Choroid plexus epithelial cell (primary cell): ENCODE data around the gene GDF11.
A peak's percentile ranks its signal among the peaks of the same experiment; 100 is the strongest.

Experiments used
- DNase-seq: peaks from one replicate; pipeline ENCODE4 v3.0.0-alpha.2; 2010; ENCODE audit warnings: low read depth
- H3K4me3 ChIP-seq: 2 replicates; pipeline ENCODE4 v1.5.1; 2011; ENCODE audit warnings: low read depth, mild to moderate bottlenecking, control low read depth, low read length, moderate library complexity
- CTCF ChIP-seq: conservative IDR thresholded peaks from 2 replicates; pipeline ENCODE4 v1.5.1; 2011; ENCODE audit warnings: low read depth, mild to moderate bottlenecking, control low read depth, inconsistent platforms, low read length, moderate library complexity

The GDF11 gene

DNA sequence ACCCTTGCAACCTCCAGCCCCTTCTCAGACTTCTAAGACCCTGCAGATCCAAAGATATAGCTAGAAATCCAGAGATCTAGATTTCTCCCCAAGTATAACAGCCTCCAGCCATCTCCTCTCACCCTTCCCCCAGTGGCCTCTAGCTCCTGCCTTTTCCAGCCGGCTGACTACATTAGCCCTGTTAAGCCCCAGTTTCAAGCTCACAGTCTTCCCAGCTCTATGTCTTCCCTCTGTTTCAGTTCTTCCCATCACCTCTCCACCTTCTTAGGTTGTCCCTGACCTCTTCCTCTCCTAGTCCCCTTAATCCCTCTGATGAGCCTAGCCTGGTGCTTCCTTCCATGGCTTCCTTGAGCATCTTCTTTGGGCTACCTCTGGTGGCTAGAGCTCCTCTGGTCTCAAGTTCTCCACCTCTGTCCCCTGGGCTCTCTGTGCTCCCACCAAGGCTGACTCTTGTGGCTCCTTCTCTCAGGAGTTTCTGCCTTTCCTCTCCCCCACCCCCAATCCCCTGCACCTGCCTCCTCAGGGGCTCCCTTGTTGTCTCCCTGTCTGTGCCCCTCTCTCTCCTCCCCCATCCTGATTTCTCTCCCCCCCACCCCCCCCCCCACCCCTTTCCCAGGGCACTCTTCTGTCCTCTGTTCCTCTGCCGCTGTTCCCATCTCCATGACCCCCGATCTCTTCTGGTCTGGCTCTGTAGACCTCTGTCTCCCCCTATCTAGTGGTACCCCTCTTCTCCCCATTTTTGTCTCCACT, 816 bp upstream of the GDF11 start:
- TF ChIP-seq CTCF, result no peak
- no peak overlapping the region for H3K4me3 ChIP-seq
- DNase-seq, result no peak

GRCh38 chr12:55743406-55744339, 751 bp downstream of the GDF11 start:
- peak overlapping the region; percentile 70 for H3K4me3 ChIP-seq
- peak; percentile 75 for DNase-seq
- TF ChIP-seq CTCF, result peak; percentile 30

DNA sequence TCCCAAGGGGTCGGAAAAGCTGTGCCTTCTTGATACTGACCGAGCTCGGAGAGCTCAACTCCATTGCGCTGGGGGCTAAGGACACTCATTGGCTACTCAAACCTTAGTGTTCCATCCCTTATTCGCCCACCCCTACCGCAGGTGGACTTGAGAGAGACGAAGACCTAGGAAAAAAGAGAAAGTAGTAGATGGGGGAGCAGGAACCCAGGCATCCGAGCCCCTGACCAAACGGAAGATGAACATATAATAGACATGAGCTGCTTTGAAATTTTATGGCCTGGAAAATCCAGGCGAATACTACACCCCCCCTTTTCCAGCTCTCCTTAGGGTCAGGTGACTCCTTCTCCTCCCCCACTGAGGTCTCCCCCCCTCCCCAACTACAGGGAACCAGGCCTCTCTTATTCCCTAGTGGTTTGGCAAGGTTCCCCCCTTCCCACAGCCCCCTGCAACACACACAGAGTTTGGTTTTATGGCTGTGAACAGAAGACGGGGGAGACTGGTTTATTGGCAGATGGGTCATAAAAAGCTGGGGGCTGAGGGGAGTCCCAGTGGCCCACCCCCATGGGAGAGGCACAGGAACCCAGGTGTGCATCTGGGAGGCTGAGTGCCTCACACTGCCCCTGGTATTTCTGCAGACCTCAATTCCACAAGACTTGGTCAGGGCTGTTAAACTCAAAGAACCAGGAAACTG, 1.6 kb downstream of the GDF11 start:
- DNase-seq, result no peak
- TF ChIP-seq CTCF, result no peak
- H3K4me3 ChIP-seq, result peak overlapping the region; percentile 70

GRCh38 chr12:55745361-55746173, 2.6 kb downstream of the GDF11 start:
- DNase-seq, result peak; percentile 38
- peak overlapping the region; percentile 11 for H3K4me3 ChIP-seq
- no peak for TF ChIP-seq CTCF

DNA sequence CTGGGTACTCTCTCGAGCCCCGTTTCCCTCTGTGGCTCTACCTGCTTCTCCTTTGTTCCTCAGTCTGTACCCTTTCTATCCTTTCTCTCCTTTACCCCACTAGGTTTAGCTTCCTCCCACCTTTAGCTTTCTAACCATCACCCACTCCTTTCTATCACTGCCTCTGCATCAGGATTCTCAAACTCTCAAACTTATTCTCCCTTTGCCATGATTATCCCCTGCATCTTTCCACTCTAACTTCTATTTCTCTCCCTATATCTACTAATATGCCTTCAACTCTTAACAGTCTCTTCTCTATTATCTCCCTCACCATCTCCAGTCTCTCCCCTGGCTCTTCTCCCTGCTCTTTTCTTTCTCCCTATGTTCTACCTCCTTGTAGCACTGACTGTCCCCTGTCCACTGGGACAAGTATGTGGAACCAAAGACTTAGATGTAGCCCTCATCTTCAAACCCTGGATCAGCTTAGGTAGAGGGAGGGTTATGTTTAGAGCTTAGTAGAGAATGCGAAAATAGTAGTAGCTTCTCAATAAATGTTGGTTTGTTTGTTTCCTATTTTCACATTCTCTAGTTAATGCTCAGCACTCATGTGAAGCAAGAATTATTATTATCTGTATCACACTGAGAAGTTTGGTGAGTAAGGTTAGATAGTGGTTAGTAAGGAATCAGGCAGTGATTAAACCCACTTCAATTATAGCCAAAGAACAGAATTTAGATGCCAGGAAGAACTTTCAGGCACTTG, 3.4 kb downstream of the GDF11 start:
- no peak for DNase-seq
- H3K4me3 ChIP-seq, result no peak overlapping the region
- no peak for TF ChIP-seq CTCF

DNA sequence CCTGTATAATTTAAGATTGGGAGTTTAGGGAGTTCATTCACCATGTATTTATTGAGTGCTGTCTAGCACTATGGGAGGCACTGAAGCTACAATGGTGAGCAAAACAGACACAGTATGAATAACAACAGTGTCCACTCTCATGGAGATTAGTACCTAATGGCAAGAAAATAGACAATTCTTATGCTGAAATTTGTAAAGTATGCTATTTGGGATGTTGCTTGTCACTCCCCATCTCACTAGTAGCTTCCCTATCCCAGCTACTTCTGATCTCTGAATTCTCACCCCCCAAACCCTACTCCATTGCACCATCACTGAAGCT, 4.0 kb downstream of the GDF11 start:
- H3K4me3 ChIP-seq, result no peak overlapping the region
- DNase-seq, result no peak
- no peak for TF ChIP-seq CTCF
